KMS-11 (cell line): ENCODE measurements around the gene TMEM108.

Experiments
- H2AFZ ChIP-seq: fragments of 200-600 bp; sonication (generic); 2 replicates; pipeline ENCODE4 v1.6.1; 2016; ENCODE audit warnings: antibody characterized with exemption, mixed run types, low read depth
- H3K27ac ChIP-seq: fragments of 200-600 bp; sonication (generic); 2 replicates; pipeline ENCODE4 v1.6.1; 2016; ENCODE audit warnings: mild to moderate bottlenecking, mixed run types
- H3K27me3 ChIP-seq: fragments of 200-600 bp; sonication (generic); 2 replicates; pipeline ENCODE4 v1.6.1; 2017; ENCODE audit warnings: mild to moderate bottlenecking, low read depth, mixed run types, moderate library complexity; ENCODE audit not compliant: insufficient read depth
- H3K36me3 ChIP-seq: fragments of 200-600 bp; sonication (generic); 2 replicates; pipeline ENCODE4 v1.6.1; 2017; ENCODE audit warnings: mild to moderate bottlenecking, mixed run types; ENCODE audit not compliant: insufficient read depth
- H3K4me1 ChIP-seq: fragments of 200-600 bp; sonication (generic); 2 replicates; pipeline ENCODE4 v1.6.1; 2016; ENCODE audit warnings: mild to moderate bottlenecking, low read depth, mixed run types; ENCODE audit not compliant: poor library complexity, severe bottlenecking
- H3K4me2 ChIP-seq: fragments of 200-600 bp; sonication (generic); 2 replicates; pipeline ENCODE4 v1.7.0; 2016; ENCODE audit warnings: mild to moderate bottlenecking, mixed run types
- H3K4me3 ChIP-seq: fragments of 200-600 bp; sonication (generic); IDR thresholded peaks from 2 replicates; pipeline ENCODE4 v1.6.1; 2017; ENCODE audit warnings: low read depth, low read length, mixed read lengths; ENCODE audit not compliant: insufficient read depth
- H3K79me2 ChIP-seq: fragments of 200-600 bp; sonication (generic); 2 replicates; pipeline ENCODE4 v1.6.1; 2016; ENCODE audit warnings: low read depth, mixed run types; ENCODE audit not compliant: insufficient read depth
- H3K9ac ChIP-seq: fragments of 200-600 bp; sonication (generic); 2 replicates; pipeline ENCODE4 v1.6.1; 2016; ENCODE audit warnings: mild to moderate bottlenecking, mixed run types
- H4K20me1 ChIP-seq: fragments of 200-600 bp; sonication (generic); 2 replicates; pipeline ENCODE4 v1.6.1; 2016; ENCODE audit warnings: mild to moderate bottlenecking, mixed run types; ENCODE audit not compliant: insufficient read depth
- TF ChIP-seq, protein P1 (sequence below): fragments of 200-600 bp; sonication (generic); conservative IDR thresholded peaks from 2 replicates; pipeline ENCODE4 v1.6.1; 2017; ENCODE audit warnings: low read depth, mild to moderate bottlenecking, antibody characterized with exemption, low read length, moderate library complexity, mixed read lengths

TMEM108 gene

DNA sequence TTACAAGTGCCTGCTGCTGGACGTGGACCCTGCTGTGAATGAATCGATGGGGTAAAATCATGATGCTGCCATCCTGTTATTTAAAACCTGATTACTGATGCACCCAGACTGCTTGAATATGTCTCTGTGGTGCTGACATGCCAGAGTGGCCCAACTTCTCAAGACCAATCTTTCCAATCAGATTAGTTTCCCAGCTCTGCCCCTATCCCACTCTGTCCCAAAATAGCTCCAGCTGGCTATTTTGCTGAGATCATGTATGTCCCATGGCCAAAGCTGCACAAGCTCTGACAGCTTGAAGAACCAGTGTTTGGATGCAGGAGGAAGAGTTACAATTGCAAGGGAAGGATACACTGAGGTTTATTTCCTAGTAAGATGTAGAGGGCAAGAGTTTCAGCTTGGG lies 153.6 kb downstream of the TMEM108 start:
- no peak overlapping the region for H2AFZ ChIP-seq
- H3K36me3 ChIP-seq: no peaks in the 10 kb centered on the region
- TF ChIP-seq, protein P1, sequence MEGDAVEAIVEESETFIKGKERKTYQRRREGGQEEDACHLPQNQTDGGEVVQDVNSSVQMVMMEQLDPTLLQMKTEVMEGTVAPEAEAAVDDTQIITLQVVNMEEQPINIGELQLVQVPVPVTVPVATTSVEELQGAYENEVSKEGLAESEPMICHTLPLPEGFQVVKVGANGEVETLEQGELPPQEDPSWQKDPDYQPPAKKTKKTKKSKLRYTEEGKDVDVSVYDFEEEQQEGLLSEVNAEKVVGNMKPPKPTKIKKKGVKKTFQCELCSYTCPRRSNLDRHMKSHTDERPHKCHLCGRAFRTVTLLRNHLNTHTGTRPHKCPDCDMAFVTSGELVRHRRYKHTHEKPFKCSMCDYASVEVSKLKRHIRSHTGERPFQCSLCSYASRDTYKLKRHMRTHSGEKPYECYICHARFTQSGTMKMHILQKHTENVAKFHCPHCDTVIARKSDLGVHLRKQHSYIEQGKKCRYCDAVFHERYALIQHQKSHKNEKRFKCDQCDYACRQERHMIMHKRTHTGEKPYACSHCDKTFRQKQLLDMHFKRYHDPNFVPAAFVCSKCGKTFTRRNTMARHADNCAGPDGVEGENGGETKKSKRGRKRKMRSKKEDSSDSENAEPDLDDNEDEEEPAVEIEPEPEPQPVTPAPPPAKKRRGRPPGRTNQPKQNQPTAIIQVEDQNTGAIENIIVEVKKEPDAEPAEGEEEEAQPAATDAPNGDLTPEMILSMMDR: no peak
- no peak overlapping the region for H3K4me2 ChIP-seq
- no peaks in the 10 kb centered on the region for H3K4me1 ChIP-seq
- no peaks in the 10 kb centered on the region for H3K27me3 ChIP-seq
- no peak overlapping the region for H3K27ac ChIP-seq
- H3K79me2 ChIP-seq: no peaks in the 10 kb centered on the region
- H3K4me3 ChIP-seq: no peak overlapping the region
- no peaks in the 10 kb centered on the region for H4K20me1 ChIP-seq
- no peak overlapping the region for H3K9ac ChIP-seq

DNA sequence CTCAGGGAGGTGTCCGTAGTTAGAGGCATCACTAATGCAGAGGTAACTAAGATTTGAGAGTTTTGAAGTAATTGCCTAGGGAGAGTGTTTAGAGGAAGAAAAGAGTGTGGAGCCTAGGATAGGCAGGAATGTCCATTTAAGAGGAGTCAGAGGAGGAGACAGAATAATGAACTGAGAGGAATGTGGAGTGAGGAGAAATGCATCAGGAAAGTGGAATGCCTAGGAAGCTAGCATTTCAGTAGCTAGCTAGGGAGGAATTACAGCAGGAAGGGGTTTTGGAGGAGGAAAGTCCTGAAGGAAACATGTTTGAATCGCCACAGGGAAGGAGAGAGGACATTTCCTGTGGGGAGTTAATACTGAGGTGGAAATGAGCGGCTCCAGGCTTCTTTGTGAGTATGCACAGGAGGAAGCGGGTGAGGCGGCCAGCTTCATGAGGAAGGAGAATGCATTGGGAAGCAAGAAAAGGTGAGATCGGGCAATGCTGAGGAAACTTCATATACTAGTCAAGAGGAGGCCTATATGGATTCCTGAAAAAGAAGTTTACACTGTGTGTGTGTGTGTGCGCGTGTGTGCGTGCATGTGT lies 154.3 kb downstream of the TMEM108 start:
- no peaks in the 10 kb centered on the region for H3K27me3 ChIP-seq
- H3K79me2 ChIP-seq: no peaks in the 10 kb centered on the region
- H3K4me2 ChIP-seq: no peak overlapping the region
- H3K4me3 ChIP-seq: no peak overlapping the region
- H3K9ac ChIP-seq: no peak overlapping the region
- no peaks in the 10 kb centered on the region for H3K4me1 ChIP-seq
- no peaks in the 10 kb centered on the region for H4K20me1 ChIP-seq
- TF ChIP-seq, protein P1: no peak
- no peak overlapping the region for H2AFZ ChIP-seq
- no peaks in the 10 kb centered on the region for H3K36me3 ChIP-seq
- H3K27ac ChIP-seq: no peak overlapping the region

DNA sequence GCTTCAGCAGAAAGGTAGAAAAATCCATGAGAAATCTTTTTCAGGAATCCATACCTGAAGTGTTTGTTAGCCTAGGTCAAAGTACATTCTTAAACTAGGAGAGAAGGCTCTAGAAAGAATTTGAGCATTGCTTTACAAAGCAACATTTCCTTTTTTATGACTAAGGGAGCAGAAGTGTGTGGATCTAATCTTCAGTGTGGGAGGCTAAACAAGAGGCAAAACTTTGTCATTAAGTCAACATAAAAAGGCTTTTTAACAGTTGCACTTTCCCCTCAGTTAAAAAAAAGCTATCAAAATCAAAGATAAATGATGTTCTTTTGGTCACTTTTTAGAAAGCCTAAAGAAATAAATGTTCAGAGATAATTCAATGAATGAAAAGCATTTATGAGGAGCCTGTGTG lies 154.8 kb downstream of the TMEM108 start:
- Histone ChIP-seq H2AFZ (no peak overlapping the region), H3K4me1 (no peaks in the 10 kb centered on the region), H4K20me1 (no peaks in the 10 kb centered on the region), H3K27ac (no peak overlapping the region), H3K9ac (no peak overlapping the region), H3K27me3 (no peaks in the 10 kb centered on the region), H3K79me2 (no peaks in the 10 kb centered on the region), H3K4me2 (no peak overlapping the region), H3K4me3 (no peak overlapping the region), H3K36me3 (no peaks in the 10 kb centered on the region)
- TF ChIP-seq, protein P1: no peak

DNA sequence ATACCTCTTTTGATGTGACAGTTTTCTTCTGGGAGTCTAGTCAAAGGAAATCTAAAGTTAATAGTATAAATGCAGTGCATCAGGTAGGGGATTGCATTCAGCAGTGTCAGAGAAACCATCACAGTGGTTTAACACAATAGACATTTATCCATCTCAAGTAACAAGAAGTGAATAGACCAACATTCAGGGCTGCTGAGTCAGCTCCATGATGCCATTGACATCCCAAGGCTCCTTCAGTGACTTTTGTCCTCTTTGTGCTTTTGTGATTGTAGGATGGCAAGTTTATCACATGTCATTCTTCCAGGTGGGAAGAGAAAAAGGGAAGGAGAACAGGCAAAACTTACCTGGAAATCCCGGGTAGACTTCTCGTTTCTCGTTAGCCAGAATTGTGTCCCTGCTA lies 158.3 kb downstream of the TMEM108 start:
- Histone ChIP-seq H3K27ac (no peak overlapping the region), H3K36me3 (no peaks in the 10 kb centered on the region), H4K20me1 (no peaks in the 10 kb centered on the region), H3K27me3 (no peaks in the 10 kb centered on the region), H2AFZ (no peak overlapping the region), H3K4me1 (no peaks in the 10 kb centered on the region), H3K4me2 (no peak overlapping the region), H3K4me3 (no peak overlapping the region), H3K79me2 (no peaks in the 10 kb centered on the region), H3K9ac (no peak overlapping the region)
- TF ChIP-seq, protein P1: no peak
